Frontal cortex (tissue), 4 donors: ENCODE data around the gene CFAP54. TPM values are rescaled to one million over a fixed set of nuclear protein-coding genes. Genes with fewer than 3 reads are reported as not detected.
"Not testable (repeated sequence)": the region's sequence is repeated elsewhere in the genome, so short reads cannot be mapped to it uniquely, and the experiment has no call there.

ENCODE experiments used
- DNase-seq, 2 donors: peaks; one replicate each; pipeline ENCODE4 v3.0.0; 2012; ENCODE audit warnings: low spot score in 2 of 2
- FAIRE-seq: peaks from 2 replicates; lab custom pipeline; 2012; peaks lifted over from hg19 to GRCh38; lab: Jason Lieb, UNC
- total RNA-seq: library from RNA; depleted of rRNA; stranded (reverse); fragments of >200 nt; gene quantifications from one replicate; pipeline ENCODE4 v1.2.3, GENCODE V29; 2014
- donor health status: control.
- donor health status: control.
- donor health status: control.

Gene CFAP54
- total RNA-seq, 1 donor from 2014 or later, result 5.3 TPM

- no peak for DNase-seq
Observed at GRCh38 chr12:96510306-96510764, 21.0 kb downstream of the CFAP54 start.

DNA sequence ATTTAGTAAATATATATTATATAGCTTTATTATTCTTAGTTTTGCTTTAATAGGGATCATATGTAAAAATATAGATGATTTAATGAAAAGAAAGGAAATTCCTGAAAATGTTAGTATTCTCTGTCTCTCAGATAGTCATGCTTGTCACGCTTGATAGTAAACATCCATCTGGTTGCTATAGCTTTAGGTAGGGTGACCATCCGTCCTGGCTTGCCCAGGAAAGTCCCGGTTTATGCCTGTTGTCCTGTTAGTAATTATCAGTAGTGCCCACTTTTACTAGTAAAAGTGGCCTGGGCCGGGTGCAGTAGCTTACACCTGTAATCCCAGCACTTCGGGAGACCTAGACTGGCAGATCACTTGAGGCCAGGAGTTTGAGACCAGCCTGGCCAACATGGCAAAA, 23.8 kb downstream of the CFAP54 start:
- FAIRE-seq (no peak), DNase-seq (no peak)

More at GRCh38 chr12:96510306-96510764, 21.0 kb downstream of the CFAP54 start:
- FAIRE-seq, result no peak

DNA sequence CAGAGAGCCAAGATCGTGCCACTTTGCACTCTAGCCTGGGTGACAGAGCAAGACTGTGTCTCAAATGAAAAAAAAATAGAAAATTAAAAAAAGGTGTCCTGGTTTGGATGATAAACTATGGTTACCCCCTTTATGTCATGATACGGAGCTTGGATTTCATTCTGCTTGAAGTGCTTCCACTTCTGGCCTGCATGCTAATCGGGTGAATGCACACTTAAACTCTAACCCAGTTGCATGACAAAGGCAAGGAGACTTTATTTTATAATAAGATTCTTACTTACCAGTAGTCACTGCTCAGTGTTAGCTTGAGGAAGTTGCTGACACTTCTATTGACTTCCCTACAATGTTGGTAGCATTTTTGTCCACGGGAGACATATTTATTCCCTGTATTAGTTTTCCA, 24.3 kb downstream of the CFAP54 start:
- FAIRE-seq (no peak), DNase-seq (no peak)

- DNase-seq, result no peak
- FAIRE-seq, result no peak
Observed at GRCh38 chr12:96514328-96514727, 25.0 kb downstream of the CFAP54 start.

DNA sequence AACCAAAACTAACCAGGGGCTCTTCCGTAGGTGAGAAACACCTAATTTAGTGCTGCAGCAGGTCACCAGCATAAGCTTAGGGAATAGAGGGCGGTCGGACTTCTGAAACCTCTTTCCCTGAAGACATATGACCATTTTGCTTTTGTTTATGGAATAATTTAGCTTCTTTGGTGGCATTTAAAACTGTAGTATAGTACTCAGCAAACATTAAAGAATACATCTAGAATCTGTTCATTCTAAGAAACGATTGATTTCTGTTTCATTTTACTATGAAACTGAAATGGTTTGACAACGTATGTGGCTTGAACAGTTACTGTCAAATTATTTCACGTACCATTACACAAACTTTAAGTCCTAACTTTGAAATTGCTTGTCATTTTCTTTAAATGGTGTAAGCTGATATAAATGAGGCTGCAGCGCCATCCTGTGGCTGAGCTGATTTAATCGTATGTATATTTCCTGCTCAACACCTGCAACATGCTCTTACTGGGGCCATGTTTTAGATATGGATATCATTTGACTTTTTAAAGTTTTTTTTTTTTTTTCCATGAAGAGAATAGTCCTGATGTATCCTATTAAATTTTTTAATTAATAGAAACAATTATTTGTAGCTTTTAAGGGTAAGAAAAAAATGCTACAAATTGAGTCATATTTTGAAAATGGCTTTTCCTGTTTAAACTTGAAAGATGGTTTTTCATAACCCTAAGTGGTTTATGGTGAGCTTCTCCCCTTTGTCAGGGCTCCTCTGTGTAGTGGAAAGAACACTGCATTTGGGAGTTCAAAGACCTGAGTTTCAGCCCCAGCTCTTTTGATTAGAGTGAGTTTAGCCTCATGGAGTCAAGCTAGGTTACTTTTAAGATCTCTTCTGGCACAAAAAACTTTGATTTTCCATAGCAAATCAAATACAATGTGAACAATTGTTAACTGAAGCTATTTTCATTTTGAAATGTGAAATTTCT, 27.4 kb downstream of the CFAP54 start:
- FAIRE-seq (peak; percentile 98), DNase-seq (peak; percentile 10 to 28)

DNA sequence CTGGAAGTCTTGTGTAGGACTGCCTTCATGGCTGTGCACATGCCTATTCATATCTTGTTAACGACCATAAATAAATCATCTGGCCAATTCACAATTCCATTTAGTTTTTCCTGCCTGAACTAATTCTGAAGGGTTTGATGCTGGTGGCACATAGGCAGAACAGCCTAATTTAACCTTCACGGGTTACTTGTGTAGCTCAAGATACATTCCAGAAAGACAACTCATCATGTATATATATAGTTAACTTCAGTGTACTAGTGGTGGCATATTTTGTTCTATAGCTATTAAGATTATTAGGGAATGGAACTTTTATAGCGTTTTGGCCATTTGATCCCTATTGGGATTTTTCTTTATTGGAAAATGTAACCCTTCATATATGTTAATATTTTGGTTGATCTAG, 31.4 kb downstream of the CFAP54 start:
- FAIRE-seq (no peak), DNase-seq (no peak)

DNA sequence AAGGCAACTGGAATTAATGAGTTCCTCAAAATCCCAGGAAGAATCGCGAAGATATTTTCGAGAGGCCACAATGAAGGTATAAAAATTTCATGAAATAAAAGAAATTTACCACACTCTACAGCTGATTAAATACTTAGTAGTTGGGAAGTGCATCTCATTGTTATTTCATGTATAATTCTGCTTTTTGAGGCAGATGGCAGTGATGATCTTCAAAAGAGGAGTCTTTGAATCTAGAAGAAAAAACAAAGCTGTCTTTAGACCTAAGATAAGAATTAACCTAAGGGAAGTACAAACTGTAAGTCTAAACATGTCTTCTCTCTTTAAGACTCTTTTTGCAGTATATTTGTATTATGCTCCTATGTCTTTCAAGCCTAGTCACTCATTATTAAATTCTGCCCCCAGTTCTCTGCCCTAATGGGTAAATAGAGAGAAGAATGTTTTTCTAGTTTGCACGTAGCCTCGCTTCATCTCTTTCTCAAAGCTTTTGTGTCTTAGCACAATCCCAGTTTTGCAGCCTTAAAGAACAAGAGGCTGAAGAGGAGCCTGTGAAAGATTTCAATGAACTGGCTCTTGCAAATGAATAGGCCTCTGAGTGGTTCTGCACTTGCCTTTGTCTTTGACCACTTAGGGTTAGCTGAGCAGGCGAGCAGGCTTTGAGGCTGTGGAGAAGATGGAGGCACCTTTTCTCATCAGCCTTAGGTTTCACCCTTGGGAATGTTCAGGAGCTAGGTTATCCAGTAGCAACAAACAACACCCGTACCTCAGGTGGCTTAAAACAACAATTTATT, 32.7 kb downstream of the CFAP54 start:
- FAIRE-seq, result no peak
- no peak for DNase-seq

DNA sequence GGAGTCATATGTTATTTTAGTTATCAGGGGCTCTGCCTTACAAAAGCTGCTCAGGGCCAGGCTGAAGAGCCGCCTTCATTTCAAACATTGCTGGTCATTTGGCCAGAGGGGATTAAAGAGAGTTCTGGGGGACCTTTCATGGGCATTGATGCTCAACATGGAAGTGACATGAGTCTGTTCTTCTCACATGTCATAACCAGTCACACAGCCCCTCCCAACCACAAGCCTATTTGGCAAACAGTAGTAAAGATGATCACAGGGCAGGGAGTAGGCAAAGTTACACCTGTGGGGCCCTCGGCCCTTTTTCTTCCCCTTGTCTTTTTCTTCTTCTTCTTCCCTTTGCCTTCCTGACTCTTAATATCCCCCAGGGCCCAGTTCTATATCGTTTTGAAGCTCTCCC, 33.3 kb downstream of the CFAP54 start:
- DNase-seq, result no peak
- FAIRE-seq, result no peak

GRCh38 chr12:96526110-96526509, 36.7 kb downstream of the CFAP54 start:
- DNase-seq, result no peak
- FAIRE-seq, result no peak

GRCh38 chr12:96529912-96530311, 40.5 kb downstream of the CFAP54 start:
- FAIRE-seq (no peak), DNase-seq (no peak)

DNA sequence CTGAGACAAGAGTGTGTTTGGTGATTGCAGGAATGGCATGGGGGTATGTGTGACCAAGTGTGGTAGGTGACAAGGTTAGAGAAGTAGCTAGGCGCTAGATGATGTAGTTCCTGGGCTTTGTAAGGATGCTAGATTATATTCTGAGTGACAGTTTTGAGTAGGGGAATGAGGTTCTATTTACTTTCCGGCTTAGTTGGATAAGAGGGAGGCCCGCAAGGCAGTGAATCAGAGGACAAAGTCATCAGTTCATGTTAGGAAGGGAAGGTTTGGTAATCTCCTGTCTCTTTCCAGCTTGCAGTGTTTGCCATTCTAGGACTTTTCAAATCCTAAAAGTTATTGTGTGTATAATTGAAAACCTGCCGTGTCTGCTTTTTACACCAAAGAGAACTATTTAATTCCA, 45.0 kb downstream of the CFAP54 start:
- DNase-seq (no peak), FAIRE-seq (no peak)

DNA sequence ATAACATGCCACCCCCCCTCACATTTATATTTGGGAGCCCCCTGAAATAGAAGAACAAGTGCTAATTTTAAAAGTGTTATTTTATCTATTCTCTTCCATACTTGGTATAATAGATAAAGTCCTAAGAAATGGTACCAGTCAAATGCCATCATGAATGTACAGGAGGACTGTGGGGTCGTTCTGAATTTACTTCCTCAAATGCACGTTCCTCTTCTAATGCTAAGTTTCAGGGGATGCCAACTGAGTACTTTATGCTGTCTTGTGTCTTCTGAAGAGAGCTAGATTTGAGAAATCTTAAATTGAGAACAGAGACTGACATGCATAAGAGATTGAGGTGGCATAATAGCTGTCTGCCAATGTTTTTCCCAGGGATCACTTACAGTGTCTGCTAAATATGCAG, 59.0 kb downstream of the CFAP54 start:
- DNase-seq, result no peak
- FAIRE-seq, result no peak

DNA sequence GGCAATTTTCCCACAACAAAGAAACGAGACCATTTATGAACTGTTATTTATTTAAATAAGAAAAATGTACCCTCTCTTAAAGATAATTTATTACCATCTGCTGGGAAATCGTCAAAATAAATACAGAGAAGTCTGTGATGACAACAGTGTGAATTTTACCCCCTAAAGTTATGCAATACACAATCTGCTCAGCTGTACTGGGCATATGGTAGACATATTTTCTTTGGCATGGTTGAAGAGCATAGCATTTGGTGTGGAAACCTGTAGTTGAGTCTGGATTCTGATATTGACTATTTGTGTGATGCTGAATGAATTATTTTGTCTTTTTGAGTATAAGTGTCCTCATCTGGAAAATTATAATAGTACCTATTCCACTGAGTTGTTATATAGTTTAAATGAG, 60.0 kb downstream of the CFAP54 start:
- DNase-seq (no peak), FAIRE-seq (no peak)

- FAIRE-seq (no peak), DNase-seq (no peak)
Observed at GRCh38 chr12:96570579-96570978, 81.2 kb downstream of the CFAP54 start.

DNA sequence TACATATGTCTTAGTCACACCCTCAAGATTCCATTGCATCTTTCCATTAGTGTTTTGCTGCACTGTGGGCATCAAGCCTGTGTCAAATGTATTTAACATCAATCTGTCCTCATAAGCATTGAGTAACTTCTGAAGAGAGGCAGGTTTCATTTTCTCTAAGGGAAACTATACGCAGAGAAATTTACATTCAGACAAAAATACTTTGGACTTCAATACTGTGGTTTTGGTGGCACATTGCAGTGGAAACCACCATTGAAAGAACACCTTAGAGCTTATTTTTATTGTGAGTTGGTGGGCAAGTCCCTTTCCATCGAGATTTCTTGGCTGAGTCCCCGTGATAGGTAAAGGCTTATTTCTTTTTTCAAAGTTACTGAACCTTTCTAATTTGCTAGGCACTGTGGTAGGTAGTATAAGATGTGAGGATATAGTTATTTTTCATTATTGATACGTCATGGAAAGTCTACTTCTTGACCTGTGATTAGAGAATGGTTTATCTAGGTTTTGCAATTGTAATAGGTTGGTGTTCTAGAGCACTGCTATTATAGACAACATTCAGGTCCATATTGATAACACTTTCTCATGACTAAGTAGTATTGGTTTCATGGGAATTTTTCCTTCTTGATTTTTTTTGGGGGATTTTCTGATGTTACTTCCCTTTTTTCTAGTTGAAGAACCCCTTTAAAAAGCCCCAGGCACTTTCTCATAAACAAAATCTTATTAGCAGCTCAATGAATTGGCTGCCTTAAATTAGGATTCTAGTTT, 81.9 kb downstream of the CFAP54 start:
- DNase-seq (no peak), FAIRE-seq (no peak)

- FAIRE-seq (peak; percentile 96), DNase-seq (peak; percentile 5 to 19)
Observed at GRCh38 chr12:96578526-96579125, 89.2 kb downstream of the CFAP54 start.

GRCh38 chr12:96585977-96586376, 96.6 kb downstream of the CFAP54 start:
- FAIRE-seq (no peak), DNase-seq (no peak)

- DNase-seq, result no peak
Observed at GRCh38 chr12:96587691-96588090, 98.3 kb downstream of the CFAP54 start.

GRCh38 chr12:96590970-96591369, 101.6 kb downstream of the CFAP54 start:
- FAIRE-seq (no peak), DNase-seq (no peak)

More at GRCh38 chr12:96587691-96588090, 98.3 kb downstream of the CFAP54 start:
- FAIRE-seq, result no peak

DNA sequence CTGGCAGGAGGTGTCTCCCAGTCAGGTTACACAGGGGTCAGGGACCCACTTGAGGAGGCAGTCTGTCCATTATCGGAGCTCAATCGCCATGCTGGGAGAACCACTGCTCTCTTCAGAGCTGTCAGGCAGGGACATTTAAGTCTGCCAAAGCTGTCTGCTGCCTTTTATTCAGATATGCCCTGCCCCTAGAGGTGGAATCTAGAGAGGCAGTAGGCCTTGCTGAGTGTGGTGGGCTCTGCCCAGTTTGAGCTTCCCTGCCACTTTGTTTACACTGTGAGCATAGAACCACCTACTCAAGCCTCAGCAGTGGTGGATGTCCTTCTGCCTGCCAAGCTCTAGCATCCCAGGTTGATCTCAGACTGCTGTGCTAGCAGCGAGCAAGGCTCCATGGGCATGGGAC, 115.0 kb downstream of the CFAP54 start:
- not testable (repeated sequence) for FAIRE-seq, DNase-seq
